DMS53 treated with DMSO at 0.1 percent for 48 hours (cell line): ENCODE measurements around the gene MYO1B.

Experiments used
- DNase-seq: peaks from one replicate; lab custom pipeline; 2025; ENCODE audit not compliant: unreplicated experiment; lab: John Stamatoyannopoulos, UW

Gene MYO1B

DNA sequence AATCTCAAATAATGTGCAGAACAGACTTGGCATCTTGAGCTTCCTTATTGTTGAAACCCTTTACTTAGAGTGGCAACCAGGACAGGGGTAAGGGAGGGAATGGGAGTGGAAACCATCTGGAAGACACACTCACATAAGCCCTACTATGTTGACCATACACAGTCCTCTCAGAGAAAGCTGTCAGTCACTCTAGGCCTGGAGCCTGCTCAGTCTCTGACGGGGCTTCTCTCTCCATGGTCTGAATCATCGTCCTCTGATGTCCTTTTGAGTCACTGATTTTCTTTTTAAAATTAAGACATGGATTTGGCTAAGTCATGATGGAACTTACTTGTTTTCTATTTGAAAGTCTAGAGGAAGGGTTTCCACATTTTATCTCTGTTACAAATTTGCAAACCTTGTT lies 74.0 kb downstream of the MYO1B start:
- DNase-seq: no peak

DNA sequence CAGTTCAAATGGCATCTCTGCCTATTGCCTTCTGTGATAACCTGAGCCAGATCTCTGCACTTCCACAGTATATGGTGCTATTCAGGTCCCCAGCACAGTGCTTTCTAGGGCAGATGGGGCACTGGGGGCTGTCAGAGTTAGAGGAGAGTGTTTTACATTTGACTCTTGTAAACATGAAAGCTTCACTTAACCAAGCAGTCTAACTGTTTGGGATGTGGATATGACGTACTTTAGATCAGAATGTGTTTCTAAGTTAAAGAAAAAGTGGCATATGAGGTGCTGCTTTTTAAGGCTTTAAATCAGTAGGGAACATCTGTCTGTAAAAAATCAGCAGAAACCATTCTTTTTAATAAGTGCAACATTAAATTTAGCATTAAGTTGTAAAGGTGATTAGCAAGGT lies 75.7 kb downstream of the MYO1B start:
- DNase-seq: no peak

DNA sequence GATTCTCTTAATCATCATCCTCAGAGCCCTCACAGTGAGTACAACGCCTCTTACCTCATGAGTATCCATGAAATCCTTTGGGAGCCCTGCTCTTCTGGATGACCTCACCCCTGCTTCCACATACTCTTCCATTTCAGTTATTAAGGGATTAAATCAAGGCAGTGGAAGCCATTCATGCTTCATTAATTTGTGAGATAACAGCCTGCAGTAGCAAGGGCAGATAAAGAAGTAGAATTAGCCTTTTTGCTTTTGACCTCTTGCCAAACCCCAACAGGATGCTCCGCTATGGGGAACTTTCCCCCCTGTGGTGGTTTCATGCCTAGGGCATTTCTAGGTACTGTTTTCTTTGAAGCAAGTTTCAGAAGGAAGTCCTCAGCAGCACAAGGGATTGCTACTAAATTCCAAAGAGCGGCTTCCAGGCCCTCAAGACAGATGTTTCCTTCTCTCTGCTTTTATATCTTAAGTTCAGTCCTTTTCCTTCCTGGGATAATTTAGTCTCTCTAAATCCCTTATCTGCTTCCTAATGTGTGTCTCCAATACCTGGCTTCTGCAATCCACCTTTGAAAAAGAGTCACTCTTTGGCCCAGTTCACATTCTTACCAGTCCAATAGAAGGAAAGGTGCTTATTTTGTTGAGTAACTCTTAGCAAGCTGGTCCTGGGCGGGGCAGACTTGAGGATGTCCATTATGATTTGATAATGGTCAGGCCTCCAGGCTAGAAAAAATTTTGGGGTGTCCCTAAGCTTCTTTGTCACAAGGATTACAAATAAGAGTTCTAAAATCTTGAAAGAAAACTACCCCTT lies 76.9 kb downstream of the MYO1B start:
- DNase-seq: no peak

DNA sequence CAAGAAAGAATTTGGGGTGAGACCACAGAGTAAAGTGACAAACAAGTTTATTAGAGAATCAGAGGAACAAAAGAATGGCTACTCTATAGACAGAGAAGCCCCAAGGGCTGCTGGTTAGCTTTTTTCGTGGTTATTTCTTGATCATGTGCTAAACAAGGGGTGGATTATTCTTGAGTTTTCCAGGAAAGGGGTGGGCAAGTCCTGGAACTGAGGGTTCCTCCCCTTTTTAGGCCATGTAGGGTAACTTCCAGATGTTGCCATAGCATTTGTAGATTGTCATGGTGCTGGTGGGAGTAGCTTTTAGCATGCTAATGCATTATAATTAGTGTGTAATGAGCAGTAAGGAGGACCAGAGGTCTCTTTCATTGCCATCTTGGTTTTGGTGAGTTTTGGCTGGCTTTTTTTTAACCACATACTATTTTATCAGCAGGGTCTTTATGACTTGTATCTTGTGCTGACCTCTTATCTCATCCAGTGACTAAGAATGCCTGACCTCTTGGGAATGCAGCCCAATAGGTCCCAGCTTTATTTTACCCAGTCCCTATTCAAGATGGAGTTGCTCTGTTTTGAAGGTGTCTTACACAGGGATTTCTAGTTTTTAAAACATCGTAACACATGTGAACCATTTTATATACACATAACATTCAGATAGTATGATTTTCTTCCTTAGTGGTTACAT lies 77.8 kb downstream of the MYO1B start:
- DNase-seq: no peak

DNA sequence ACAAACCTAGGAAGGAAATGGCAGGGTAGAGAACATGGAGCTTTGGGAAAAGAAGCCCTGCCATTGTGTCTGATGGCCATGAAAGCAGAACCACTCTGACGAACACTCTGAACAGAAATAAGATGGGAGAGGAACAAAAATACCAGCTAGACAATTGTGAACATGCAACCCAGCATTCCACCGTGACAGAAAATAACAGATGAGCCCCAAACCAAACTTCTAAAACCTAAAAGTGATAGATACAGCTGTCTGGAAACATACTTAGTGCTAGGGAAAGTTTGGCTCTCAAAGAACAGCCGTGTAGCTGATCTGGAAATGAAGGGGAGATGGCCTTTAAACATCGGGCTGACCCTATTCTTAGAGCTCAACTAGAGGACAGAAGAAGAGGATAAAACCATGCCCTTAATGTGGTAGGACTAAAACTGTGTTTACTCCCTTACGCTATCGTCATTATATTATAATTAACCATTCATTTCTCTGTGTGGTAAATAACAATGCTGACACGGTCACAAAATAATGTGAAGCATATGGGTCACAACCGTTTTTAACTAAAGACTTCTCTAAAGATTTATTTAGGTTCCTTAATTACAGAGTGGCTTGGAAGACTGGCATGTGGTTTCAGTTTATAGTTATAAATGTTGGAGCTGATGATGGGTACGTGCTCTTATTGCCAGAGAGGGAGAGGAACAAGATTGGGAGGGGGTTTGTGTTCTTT lies 80.6 kb downstream of the MYO1B start:
- no peak for DNase-seq

DNA sequence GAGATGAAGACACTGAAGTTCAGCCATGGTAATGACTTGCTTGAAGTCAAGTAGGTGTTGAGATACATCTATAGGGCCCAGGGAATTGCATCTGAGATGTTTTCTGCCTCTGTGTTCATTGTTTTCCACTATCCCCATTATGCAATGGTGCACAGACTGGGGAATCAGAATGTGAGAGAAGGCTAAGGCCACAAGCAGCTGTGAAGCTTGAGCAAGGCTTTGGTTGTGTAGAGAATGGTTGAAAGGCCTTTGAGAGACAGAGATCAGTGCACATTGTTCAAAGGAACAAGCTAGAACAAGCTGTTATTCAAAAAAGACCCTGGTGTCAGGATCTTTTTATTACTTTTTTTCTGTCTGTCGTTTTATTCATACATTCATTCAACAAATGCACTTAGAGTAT lies 82.3 kb downstream of the MYO1B start:
- no peak for DNase-seq

DNA sequence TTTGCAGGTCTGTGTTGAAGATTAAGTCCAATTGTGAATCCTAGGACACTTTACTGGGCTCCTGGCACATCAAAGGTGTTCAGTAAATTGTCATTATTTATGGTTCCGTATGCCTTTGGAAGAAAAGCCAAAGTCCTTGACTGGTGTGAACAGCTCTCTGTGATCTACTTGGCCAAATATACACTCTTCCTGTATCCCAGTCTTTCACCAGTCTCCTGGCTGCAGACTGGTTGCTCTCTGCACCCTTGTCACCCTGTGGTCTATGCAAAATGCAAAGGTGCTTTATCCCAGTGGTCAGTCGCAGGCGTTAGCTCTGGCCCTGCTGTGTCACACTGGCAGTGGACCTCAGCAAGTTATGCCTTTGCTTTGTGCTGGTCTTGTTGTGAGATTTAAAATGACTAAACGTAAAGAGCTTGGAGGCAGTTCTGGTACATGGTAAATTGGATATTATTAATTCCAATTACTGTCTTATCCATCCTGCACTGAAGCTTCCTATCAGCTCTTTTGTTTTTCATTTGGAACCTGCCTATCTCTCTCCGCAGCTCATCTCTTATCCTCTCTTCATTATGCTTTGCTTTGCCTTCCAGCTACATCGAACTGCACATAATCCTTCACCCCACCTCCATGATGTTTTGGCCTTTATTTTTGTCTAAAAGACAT lies 83.1 kb downstream of the MYO1B start:
- DNase-seq: no peak

DNA sequence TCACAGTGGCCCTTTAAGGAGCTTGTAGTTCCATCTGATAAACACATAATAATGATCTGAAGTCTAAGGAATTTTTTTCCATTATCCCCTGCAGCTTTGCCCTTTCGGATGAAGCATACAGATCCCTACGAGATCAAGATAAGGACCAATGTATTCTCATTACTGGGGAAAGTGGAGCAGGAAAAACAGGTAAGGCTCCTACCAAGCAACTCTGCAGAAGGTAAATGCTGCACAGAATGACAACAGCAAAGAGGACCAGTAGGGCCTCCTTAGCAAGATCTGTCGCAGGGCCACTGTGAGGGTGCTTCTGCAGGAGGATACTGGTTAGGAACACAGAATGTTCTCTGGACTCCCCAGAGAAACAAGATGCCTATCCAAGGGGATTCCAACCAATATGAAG lies 84.6 kb downstream of the MYO1B start:
- DNase-seq: no peak

DNA sequence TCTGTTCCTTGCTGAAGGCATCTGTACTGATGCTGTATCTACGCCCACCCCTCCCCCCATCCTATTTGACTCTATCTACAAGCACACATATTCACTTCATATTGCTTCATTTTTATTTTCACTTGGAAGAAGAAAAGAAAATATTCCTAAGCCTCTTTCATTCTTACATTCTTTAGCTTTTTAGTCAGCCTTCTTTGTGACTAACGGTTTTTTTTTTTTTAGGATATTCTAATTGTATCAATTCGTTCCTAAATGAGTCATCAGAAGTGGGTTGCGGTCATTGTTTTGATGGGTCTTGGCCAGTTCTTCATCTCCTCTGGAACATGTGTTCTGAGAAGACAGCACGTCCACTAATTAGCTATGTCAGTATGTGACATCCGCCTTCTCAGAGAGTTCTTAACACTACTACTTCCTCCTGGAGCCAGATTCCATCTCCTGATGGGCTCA lies 88.7 kb downstream of the MYO1B start:
- DNase-seq: no peak

DNA sequence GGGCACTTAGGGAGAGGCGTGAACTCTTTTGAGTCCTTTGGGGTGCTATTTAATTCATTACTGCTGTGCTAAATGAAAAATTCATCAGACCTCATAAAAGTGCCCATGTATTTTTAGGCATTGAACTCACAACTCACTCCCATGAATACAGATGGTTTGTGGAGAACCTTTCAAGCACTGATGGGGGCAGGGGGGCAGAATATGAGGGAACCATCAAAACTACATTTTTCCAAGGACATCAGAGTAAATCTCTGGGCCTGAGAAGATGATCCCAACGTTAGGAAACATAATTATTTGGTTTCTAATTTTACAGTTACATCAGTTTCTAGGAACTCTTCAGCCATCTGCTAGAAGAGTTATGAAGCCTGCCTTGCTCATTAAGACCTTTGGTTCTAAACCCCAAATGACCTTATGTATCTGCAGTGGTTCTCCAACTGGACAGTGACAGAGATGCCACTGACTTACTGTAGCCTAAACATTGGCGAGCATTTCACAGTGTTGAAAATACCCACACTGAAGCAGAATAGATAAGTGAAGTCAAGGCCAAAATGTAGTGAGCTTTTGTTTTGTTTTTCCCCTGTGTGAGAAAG lies 90.8 kb downstream of the MYO1B start:
- no peak for DNase-seq

DNA sequence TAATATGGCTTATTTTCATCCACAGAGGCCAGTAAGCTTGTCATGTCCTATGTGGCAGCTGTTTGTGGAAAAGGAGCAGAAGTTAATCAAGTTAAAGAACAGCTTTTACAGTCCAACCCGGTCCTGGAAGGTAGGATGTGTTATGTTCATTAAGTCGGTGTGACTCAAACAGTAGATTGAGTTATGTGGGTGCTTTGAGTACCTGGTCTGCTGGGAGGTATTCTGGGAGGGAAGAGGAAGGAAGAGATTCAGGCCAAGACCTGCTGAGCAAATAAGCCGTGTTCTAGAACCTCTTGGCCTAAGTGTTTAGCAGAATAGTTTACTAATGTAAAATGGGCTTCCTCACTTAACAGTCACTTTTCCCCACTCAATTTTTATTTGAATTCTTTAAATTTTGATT lies 96.2 kb downstream of the MYO1B start:
- no peak for DNase-seq

DNA sequence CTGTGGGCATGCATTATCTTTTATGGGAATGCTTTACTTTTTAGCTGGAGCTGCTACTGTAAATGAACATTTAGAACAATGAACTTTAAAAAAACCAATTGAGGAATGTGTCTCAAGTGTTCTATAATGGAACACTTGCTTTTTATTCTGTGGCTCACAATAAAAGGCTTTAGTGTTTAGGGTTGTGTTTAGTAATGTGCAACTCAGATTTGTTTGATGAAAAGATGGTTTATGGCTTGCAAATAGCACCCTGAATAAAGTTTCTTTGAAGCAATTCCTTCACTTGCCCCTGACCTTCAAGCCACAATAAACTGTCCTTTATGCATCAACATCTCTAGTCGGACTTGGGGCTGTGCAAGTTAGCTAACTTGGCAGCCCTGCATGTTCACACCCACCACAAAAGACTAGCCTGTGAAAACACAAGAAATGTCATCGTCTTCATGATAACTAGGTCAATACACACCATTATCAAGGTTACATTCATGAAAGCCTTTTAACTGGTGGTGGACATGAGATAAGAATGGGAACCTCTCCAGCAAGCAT lies 98.7 kb downstream of the MYO1B start:
- DNase-seq: no peak

DNA sequence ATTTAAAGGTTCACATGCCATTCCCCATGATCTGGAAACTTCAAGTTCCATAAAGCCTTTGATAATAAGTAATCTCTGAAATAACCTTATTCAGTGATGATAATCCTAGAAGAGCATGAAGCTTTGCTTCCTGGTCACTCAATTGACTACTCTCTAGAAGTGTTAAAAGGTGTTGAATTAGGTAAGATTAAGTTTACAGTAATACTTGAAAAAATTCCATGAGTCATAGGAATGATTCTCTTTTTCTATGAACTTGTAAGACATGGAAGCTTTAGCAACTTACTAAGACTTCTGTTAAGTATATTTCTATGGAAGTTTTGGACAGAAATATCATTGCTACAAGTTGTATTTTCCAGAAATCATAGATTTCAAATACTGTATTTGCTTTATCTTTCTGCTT lies 100.6 kb downstream of the MYO1B start:
- DNase-seq: no peak

DNA sequence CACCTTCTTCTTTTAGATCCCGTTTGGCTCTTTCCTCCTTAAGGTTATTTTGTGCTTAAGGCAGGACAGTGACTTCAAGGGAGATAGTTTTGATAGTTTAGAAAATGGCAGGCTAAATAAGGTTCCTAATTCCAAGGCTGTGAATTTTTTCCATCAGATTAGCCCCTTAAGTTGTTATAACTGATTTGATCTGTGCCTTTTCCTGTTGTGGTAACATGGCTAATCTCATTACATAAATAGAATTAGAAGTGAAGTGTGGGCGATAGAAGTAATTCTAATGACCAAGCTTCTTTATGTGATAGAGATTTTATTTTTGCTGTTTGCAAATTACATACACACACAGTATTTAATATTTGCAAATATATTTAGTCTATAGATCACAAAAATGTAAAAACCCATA lies 102.0 kb downstream of the MYO1B start:
- DNase-seq: no peak

DNA sequence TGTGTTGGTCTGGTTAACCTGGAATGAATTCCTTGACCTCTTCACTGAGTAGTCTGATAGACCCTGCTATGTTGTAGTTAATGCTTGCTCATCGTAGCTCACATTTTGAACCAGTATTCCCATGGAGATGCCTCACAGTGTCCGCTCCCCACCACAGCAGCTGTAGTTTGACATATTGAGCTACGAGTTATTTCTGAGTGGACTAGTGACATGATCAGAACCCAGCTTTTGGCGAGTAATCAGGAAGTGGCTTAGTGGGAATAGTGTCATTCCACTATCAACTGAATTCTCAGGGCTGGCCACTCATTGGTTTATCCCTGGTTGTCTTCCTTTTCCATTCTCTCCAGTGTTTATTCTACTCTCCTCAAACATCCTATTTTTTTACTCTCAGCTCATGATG lies 102.7 kb downstream of the MYO1B start:
- no peak for DNase-seq

DNA sequence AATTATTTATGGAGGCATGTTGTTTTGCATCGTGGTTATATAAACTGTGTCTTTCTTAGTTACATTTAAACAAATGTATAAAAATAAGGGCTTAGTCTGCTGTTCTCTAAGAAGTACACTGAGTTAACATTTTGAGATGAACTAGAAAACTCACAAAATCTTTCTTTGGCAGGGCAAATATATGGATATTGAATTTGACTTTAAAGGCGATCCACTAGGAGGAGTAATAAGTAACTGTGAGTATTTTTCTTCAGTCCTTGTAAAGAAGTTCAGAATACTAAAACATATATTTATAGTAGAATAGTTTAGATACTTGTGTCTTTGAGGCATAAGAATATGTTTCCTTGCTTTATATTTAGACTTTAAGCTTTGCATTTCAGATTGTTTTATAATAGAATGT lies 104.8 kb downstream of the MYO1B start:
- no peak for DNase-seq

DNA sequence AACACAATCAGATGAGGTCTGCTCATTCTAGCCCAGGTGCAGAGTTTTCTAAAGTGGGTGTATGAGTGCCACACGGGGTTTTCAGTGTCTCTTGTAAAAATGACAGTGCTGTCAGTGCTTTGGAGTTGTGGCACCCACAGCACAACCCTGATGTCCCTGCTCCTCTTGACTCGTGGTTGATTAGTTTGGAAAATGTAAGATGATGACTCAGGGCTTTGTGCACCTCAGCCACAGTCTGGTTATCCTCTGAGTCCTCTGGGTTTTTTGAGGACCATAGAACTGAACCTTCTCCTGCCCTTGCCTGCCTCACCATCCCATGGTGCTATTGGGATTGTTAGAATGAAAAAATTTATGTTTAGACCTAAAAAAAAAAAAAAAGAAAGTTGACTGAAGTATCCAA lies 105.6 kb downstream of the MYO1B start:
- no peak for DNase-seq

DNA sequence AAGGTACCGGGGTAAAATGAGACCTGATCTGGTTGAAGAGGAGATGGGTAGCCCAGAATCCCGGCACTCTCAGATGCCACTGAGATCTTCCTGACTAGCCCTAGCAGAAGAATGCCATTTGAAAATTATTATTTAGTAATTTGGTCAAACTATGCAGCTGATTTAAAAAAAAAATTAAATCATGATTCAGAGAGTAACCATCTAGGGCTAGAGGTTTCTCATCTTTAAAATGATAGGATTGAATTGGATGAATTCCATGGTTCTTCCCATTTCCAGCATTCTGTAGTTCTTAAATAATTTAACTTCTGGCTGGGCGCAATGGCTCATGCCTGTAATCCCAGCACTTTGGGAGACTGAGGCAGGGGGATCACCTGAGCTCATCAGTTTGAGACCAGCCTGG lies 106.1 kb downstream of the MYO1B start:
- no peak for DNase-seq

DNA sequence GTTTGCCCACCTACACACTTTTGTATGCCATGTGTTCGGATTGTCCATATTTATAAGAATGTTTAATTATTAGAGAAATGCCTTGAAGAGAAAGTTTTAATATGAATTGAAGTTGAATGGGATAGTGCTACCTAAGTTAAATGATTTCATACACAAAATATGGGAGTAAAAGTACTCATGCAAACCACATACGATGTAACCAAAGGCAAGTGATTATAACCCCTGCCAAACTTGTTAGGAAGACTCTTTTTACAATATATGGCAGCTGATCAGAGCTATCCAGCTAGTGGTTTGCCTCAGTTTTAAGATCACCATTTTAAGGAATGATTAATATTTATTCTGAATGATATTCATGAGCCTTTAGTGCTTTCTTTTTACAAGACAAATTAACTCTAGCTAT lies 106.7 kb downstream of the MYO1B start:
- DNase-seq: no peak

DNA sequence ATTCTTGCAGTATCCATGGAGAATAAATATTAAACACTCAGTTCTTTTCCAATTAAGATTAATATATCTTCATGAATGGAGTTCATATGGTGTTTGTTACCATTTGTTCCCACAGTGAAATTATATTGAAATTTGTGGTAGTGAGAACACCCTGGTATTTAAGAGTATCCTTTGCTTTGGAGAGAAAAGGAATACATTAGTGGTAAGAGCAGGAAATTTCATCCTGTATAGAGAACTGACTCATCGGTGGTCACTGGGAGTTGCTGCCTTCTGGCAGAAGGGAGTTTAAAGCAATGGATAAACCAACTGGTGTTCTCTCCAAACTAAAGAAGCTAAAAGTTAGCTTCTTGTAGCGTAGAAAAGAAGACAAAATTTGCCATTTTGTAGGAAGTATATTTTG lies 107.3 kb downstream of the MYO1B start:
- DNase-seq: no peak

DNA sequence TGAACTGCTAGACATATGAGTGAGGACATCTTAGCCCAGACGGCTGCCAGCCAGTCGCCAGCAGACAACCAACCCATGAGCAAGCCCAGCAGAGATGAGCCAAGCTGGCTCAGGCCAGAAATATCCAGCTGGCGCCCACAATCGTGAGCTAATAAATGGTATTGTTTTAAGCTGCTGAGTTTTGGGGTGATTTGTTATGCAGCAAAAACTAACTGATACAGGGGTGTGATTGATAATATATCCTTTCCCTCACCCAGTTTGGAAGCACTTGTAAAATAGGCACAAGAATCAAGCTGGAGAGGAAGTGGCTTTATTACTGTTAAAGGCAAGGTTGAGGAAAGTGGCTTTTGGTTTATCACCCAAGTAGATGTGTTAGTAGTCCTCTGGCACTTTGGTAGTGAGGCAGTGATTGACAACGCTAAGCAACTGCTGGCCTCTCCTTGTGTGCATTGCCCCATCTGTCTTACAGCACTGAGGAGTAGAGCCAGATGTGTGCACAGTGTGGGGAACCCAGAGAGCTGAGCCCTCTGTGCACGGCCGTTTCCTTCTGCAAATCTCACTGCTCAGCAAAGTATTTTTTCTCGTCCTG lies 110.1 kb downstream of the MYO1B start:
- no peak for DNase-seq
